ENCODE measurements around the gene B4GALT2.

B4GALT2 gene

DNA sequence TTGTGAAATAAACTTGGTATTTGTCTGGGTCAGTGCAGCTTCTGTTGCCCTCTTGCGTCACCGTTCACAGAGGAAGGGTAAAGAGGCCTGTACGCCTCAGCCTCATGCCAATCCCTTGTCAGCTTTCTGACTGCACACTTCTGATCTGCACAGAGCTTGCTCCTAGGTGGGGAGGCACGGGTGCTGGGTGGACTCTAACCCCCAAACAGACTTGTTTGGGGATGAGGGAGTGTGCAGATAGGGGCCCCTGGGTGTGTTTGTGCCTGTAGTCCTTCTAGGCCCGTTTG, 803 bp upstream of the B4GALT2 start:
- WGBS, 2 experiments = 85 to 87% methylated on average over 5 of the region's 5 CpGs
- no peak overlapping the region for H3K27ac ChIP-seq (ENCODE audit: insufficient read depth, low read depth, low read length, poor library complexity, severe bottlenecking)
- no peaks in the 10 kb centered on the region for H3K27me3 ChIP-seq (ENCODE audit: control insufficient read depth, insufficient read depth, low read length, poor library complexity, severe bottlenecking)
- peak overlapping the region; percentile 63 for H3K4me3 ChIP-seq (ENCODE audit: insufficient read depth, low read depth, low read length)
- H3K9me3 ChIP-seq (ENCODE audit: control insufficient read depth, low read length) = no peaks in the 10 kb centered on the region
- peaks cover 26% of the 10 kb centered on the region for H3K4me1 ChIP-seq (ENCODE audit: control insufficient read depth, insufficient read depth, low read length)
- H3K36me3 ChIP-seq (ENCODE audit: control insufficient read depth, insufficient read depth, low read length) = peaks cover 18% of the 10 kb centered on the region

DNA sequence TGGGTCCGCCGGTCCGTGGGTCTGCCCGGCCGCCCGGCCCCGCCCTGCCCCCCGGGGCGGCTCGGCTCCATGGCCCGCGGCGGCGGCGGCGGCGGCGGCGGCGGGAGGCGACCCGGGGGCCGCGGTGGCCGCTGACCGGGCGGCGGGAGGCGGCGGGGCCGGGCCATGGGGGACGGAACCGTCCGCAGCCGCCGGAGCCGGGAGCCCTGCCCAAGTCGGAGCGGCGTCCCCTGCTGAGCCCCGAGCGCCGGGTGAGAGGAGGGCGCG, 184 bp downstream of the B4GALT2 start:
- Histone ChIP-seq H3K36me3 (ENCODE audit: control insufficient read depth, insufficient read depth, low read length) (peaks cover 18% of the 10 kb centered on the region), H3K27me3 (ENCODE audit: control insufficient read depth, insufficient read depth, low read length, poor library complexity, severe bottlenecking) (no peaks in the 10 kb centered on the region), H3K27ac (ENCODE audit: insufficient read depth, low read depth, low read length, poor library complexity, severe bottlenecking) (no peak overlapping the region), H3K9me3 (ENCODE audit: control insufficient read depth, low read length) (no peaks in the 10 kb centered on the region), H3K4me3 (ENCODE audit: insufficient read depth, low read depth, low read length) (peak overlapping the region; percentile 59), H3K4me1 (ENCODE audit: control insufficient read depth, insufficient read depth, low read length) (peaks cover 26% of the 10 kb centered on the region)
- WGBS, 2 experiments = 0% methylated on average over 45 of the region's 45 CpGs

DNA sequence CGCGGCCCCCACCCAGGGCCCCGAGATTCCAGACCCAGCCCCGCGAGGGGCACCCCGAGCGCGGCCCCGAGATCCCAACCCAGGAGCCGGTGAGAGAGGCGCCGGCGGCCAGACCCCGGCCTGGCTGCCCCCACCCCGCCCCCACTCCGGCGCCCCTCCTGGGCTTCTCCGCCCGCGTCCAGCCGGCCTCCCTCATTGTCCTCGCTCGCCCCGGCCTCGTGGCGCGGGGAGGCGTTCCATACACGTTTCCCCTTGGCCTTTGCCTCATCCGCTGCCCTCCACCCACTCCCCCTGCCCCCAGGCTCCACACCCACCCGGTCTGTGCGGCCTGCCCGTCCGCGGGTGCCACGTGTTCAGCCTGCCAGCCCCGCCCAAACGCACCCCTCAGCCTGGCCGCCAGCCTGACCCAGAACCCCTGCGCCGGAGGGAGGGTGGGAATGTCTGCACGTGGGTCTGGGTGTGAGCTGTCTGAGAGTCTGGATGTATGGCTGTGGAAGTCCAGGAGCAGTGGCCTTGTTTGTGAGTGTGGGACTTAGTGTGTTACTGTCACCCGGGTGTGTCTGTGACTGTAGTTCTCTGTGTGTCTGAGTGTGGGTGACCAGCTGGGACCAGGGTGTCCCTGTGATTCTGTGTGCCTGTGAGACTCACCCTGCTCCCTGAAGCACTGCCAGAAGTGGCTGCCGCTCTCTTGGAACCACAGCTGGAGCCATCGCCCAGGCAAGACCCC, 681 bp downstream of the B4GALT2 start:
- H3K4me1 ChIP-seq (ENCODE audit: control insufficient read depth, insufficient read depth, low read length) = peaks cover 26% of the 10 kb centered on the region
- H3K4me3 ChIP-seq (ENCODE audit: insufficient read depth, low read depth, low read length) = peak overlapping the region; percentile 59
- no peaks in the 10 kb centered on the region for H3K27me3 ChIP-seq (ENCODE audit: control insufficient read depth, insufficient read depth, low read length, poor library complexity, severe bottlenecking)
- H3K9me3 ChIP-seq (ENCODE audit: control insufficient read depth, low read length) = no peaks in the 10 kb centered on the region
- H3K27ac ChIP-seq (ENCODE audit: insufficient read depth, low read depth, low read length, poor library complexity, severe bottlenecking) = no peak overlapping the region
- 4 to 5% methylated on average over 45 of the region's 45 CpGs for WGBS, 2 experiments
- peaks cover 18% of the 10 kb centered on the region for H3K36me3 ChIP-seq (ENCODE audit: control insufficient read depth, insufficient read depth, low read length)

DNA sequence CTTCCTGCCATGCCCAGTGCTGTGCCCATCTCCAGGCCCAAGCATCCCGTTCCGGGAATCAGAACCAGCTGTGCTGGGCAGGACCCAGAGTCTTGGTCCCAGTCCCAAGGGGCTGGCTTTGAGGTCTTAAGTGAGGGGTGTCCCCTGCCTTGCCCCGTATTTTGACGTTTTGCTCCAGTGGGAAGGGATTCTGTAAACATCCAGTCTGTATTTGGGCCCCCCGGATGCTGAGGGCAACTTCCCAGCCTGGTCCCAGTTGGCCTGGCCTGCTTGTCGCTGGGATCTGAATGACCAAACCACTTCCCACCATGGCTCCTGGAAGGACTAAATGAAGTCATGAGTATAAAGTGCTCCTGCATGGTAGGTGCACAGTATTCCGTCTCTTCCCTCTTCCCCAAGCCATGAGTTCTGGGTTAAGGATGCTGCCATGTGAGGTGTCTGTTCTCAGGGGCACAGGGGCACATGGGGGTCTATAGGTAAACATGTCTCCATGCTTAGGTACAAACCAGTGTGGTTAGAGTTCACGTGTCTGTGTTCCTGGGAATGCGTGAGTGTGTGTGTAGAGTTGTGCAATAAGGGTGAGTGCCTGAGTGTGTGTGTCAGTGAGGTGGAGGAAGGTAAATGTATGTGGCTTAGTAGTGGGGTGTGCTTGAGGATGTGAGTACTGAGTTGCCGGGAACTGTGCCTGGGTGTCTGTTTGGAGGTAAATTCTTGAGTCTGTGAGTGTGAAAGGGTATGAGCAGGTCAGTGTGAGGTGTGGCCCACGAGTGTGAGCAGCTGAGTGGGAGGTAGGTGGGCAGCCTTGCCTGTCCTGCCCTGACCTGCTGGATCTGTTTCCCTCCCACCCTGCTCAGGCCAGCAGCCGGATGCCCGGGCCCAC, 1.5 kb downstream of the B4GALT2 start:
- Histone ChIP-seq H3K27me3 (ENCODE audit: control insufficient read depth, insufficient read depth, low read length, poor library complexity, severe bottlenecking) (no peaks in the 10 kb centered on the region), H3K9me3 (ENCODE audit: control insufficient read depth, low read length) (no peaks in the 10 kb centered on the region), H3K4me1 (ENCODE audit: control insufficient read depth, insufficient read depth, low read length) (peaks cover 26% of the 10 kb centered on the region), H3K27ac (ENCODE audit: insufficient read depth, low read depth, low read length, poor library complexity, severe bottlenecking) (no peak overlapping the region), H3K36me3 (ENCODE audit: control insufficient read depth, insufficient read depth, low read length) (peaks cover 18% of the 10 kb centered on the region), H3K4me3 (ENCODE audit: insufficient read depth, low read depth, low read length) (peak overlapping the region; percentile 59)
- WGBS, 2 experiments = 84 to 86% methylated on average over 13 of the region's 13 CpGs

DNA sequence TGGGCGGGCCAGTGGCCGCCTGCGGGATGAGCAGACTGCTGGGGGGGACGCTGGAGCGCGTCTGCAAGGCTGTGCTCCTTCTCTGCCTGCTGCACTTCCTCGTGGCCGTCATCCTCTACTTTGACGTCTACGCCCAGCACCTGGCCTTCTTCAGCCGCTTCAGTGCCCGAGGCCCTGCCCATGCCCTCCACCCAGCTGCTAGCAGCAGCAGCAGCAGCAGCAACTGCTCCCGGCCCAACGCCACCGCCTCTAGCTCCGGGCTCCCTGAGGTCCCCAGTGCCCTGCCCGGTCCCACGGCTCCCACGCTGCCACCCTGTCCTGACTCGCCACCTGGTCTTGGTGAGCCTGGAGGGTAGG, 2.1 kb downstream of the B4GALT2 start:
- 91 to 94% methylated on average over 20 of the region's 20 CpGs for WGBS, 2 experiments
- Histone ChIP-seq H3K27ac (ENCODE audit: insufficient read depth, low read depth, low read length, poor library complexity, severe bottlenecking) (no peak overlapping the region), H3K36me3 (ENCODE audit: control insufficient read depth, insufficient read depth, low read length) (peaks cover 18% of the 10 kb centered on the region), H3K9me3 (ENCODE audit: control insufficient read depth, low read length) (no peaks in the 10 kb centered on the region), H3K4me1 (ENCODE audit: control insufficient read depth, insufficient read depth, low read length) (peaks cover 20% of the 10 kb centered on the region), H3K4me3 (ENCODE audit: insufficient read depth, low read depth, low read length) (no peak overlapping the region), H3K27me3 (ENCODE audit: control insufficient read depth, insufficient read depth, low read length, poor library complexity, severe bottlenecking) (no peaks in the 10 kb centered on the region)

DNA sequence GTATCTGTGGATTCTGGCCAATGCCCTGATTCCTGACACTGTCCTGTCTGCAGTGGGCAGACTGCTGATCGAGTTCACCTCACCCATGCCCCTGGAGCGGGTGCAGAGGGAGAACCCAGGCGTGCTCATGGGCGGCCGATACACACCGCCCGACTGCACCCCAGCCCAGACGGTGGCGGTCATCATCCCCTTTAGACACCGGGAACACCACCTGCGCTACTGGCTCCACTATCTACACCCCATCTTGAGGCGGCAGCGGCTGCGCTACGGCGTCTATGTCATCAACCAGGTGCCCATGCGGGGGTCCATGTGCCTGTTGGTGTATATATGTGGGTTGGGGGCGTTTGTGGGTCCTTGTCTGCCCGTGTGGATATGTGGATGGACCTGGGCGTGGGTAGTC, 2.6 kb downstream of the B4GALT2 start:
- Histone ChIP-seq H3K4me1 (ENCODE audit: control insufficient read depth, insufficient read depth, low read length) (peaks cover 16% of the 10 kb centered on the region), H3K27ac (ENCODE audit: insufficient read depth, low read depth, low read length, poor library complexity, severe bottlenecking) (no peak overlapping the region), H3K36me3 (ENCODE audit: control insufficient read depth, insufficient read depth, low read length) (peaks cover 13% of the 10 kb centered on the region), H3K9me3 (ENCODE audit: control insufficient read depth, low read length) (no peaks in the 10 kb centered on the region), H3K4me3 (ENCODE audit: insufficient read depth, low read depth, low read length) (no peak overlapping the region), H3K27me3 (ENCODE audit: control insufficient read depth, insufficient read depth, low read length, poor library complexity, severe bottlenecking) (no peaks in the 10 kb centered on the region)
- 96 to 97% methylated on average over 20 of the region's 20 CpGs for WGBS, 2 experiments

DNA sequence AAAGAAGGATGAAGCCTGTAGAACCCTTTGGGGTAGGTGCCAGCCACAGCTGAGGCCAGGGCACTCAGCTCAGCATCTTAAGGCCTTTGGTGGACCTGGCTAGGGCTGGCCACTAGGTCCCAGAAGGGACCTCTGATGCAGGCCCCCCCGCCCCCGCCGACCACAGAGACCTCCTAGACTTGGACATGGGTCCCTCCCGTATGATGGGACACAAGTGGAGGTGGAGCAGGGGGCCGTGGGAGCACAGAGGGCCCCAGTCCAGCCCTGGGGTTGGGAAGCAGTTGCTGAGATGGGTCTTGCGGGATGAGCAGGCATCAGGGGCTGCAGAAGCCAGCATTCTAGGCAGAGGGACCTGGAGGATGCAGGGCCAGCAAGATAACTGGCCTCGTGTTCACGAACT, 3.2 kb downstream of the B4GALT2 start:
- Histone ChIP-seq H3K36me3 (ENCODE audit: control insufficient read depth, insufficient read depth, low read length) (peaks cover 7% of the 10 kb centered on the region), H3K27me3 (ENCODE audit: control insufficient read depth, insufficient read depth, low read length, poor library complexity, severe bottlenecking) (no peaks in the 10 kb centered on the region), H3K4me3 (ENCODE audit: insufficient read depth, low read depth, low read length) (no peak overlapping the region), H3K4me1 (ENCODE audit: control insufficient read depth, insufficient read depth, low read length) (peaks cover 16% of the 10 kb centered on the region), H3K27ac (ENCODE audit: insufficient read depth, low read depth, low read length, poor library complexity, severe bottlenecking) (no peak overlapping the region), H3K9me3 (ENCODE audit: control insufficient read depth, low read length) (no peaks in the 10 kb centered on the region)
- WGBS, 2 experiments = 94 to 97% methylated on average over 8 of the region's 8 CpGs

DNA sequence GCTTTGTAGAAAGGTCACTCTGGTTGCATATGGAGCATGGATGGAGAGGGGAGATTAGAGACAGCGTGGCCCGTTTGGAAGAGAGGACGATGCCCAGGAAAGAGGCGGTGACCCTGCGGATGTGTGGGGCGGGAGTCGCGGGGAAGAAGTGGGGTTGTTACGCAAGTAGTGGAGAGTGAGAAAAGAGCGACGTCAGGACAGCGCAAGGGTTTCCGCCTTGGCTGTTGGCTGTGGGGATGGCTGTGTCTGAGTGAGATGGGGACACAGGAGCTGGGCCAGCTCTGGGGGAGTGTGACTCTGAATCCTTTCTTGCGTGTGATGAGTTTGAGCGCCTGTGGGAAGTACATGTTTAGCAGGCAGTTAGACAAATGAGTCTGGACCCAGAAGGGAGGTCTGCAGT, 3.8 kb downstream of the B4GALT2 start:
- Histone ChIP-seq H3K27me3 (ENCODE audit: control insufficient read depth, insufficient read depth, low read length, poor library complexity, severe bottlenecking) (no peaks in the 10 kb centered on the region), H3K27ac (ENCODE audit: insufficient read depth, low read depth, low read length, poor library complexity, severe bottlenecking) (no peak overlapping the region), H3K4me3 (ENCODE audit: insufficient read depth, low read depth, low read length) (no peak overlapping the region), H3K4me1 (ENCODE audit: control insufficient read depth, insufficient read depth, low read length) (peaks cover 16% of the 10 kb centered on the region), H3K36me3 (ENCODE audit: control insufficient read depth, insufficient read depth, low read length) (peaks cover 1% of the 10 kb centered on the region), H3K9me3 (ENCODE audit: control insufficient read depth, low read length) (no peaks in the 10 kb centered on the region)
- 93 to 95% methylated on average over 15 of the region's 15 CpGs for WGBS, 2 experiments

DNA sequence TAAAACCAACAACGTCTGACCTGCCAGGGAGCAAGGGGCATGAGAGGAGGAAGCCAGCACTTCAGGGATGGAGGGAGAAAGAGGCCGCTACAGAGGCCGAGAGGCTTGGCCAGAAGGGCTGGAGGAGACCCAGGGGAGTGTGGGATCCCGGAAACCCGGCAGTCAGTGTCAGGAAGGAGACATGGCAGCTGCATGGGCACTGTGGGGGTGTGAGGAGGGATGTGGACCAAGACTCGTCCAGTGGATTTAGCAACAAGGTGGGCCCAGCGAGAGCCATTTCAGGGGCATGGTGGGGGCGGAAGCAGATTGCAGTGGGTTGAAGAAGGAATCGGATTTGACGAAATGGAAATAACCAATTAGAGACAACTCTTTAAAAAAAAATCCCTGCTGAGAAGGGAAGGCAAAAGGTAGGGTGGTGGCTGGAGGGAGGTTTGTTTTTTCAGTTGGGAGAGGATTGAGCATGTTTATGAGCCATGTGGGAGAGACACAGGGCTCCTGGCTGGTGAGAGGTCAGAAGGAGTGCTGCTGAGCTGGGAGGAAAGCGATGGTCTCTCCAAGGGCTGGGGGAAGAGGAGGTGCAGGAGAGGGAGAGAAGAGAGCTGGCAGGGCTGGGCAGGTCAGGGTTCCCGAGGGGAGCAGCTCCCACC, 4.4 kb downstream of the B4GALT2 start:
- no peaks in the 10 kb centered on the region for H3K9me3 ChIP-seq (ENCODE audit: control insufficient read depth, low read length)
- no peaks in the 10 kb centered on the region for H3K36me3 ChIP-seq (ENCODE audit: control insufficient read depth, insufficient read depth, low read length)
- WGBS, 2 experiments = 87 to 90% methylated on average over 12 of the region's 12 CpGs

DNA sequence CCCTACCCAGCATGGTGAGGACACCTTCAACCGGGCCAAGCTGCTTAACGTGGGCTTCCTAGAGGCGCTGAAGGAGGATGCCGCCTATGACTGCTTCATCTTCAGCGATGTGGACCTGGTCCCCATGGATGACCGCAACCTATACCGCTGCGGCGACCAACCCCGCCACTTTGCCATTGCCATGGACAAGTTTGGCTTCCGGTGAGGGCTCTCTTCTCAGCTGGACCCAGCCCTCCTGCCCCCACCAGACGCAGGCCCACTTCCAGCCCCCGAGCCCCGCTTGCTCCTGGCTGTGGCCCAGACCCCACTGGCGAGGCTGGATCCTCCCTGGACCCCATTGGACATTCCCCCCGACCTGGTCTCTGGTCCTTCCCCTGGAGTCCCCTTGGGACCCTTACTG, 5.8 kb downstream of the B4GALT2 start:
- peaks cover 8% of the 10 kb centered on the region for H3K4me1 ChIP-seq (ENCODE audit: control insufficient read depth, insufficient read depth, low read length)
- WGBS, 2 experiments = 96% methylated on average over 16 of the region's 16 CpGs
- H3K9me3 ChIP-seq (ENCODE audit: control insufficient read depth, low read length) = no peaks in the 10 kb centered on the region
- no peak overlapping the region for H3K27ac ChIP-seq (ENCODE audit: insufficient read depth, low read depth, low read length, poor library complexity, severe bottlenecking)
- H3K27me3 ChIP-seq (ENCODE audit: control insufficient read depth, insufficient read depth, low read length, poor library complexity, severe bottlenecking) = no peaks in the 10 kb centered on the region
- no peak overlapping the region for H3K4me3 ChIP-seq (ENCODE audit: insufficient read depth, low read depth, low read length)
- no peaks in the 10 kb centered on the region for H3K36me3 ChIP-seq (ENCODE audit: control insufficient read depth, insufficient read depth, low read length)

More for the DNA sequence above, 4.4 kb downstream of the B4GALT2 start:
- H3K4me1 ChIP-seq (ENCODE audit: control insufficient read depth, insufficient read depth, low read length) = peaks cover 13% of the 10 kb centered on the region
- H3K27me3 ChIP-seq (ENCODE audit: control insufficient read depth, insufficient read depth, low read length, poor library complexity, severe bottlenecking) = no peaks in the 10 kb centered on the region
- no peak overlapping the region for H3K27ac ChIP-seq (ENCODE audit: insufficient read depth, low read depth, low read length, poor library complexity, severe bottlenecking)
- no peak overlapping the region for H3K4me3 ChIP-seq (ENCODE audit: insufficient read depth, low read depth, low read length)

All from ectodermal cell (in vitro differentiated cells).